Brain microvascular endothelial cell (primary cell): ENCODE data around the gene BCL2L14.

ENCODE experiments used
- DNase-seq: peaks from one replicate; pipeline ENCODE4 v3.0.0-alpha.2; 2020
- H3K27ac ChIP-seq: fragments of 250-450 bp; sonication (Bioruptor Pico); 2 replicates; pipeline ENCODE4 v1.5.1; 2020; ENCODE audit warnings: mild to moderate bottlenecking, moderate library complexity
- H3K27me3 ChIP-seq: fragments of 250-450 bp; sonication (Bioruptor Pico); replicated peaks from 2 replicates; pipeline ENCODE4 v1.5.1; 2020; ENCODE audit warnings: mild to moderate bottlenecking
- H3K36me3 ChIP-seq: fragments of 250-450 bp; sonication (Bioruptor Pico); replicated peaks from 2 replicates; pipeline ENCODE4 v1.5.1; 2020; ENCODE audit warnings: mild to moderate bottlenecking
- H3K4me3 ChIP-seq: 2 replicates; pipeline ENCODE4 v1.5.1; 2011; ENCODE audit warnings: low read depth, mild to moderate bottlenecking, control low read depth, low read length, moderate library complexity
- in situ Hi-C: cut with HindIII; loops from 2 replicates; pipeline ENCODE4 v1.10.0; 2017; ENCODE audit warnings: low sequenced_read_pairs, low pct_ligation_motif_present
- TF ChIP-seq, protein P1 (sequence below): IDR thresholded peaks from 2 replicates; pipeline ENCODE4 v1.5.1; 2011; ENCODE audit warnings: low read depth, mild to moderate bottlenecking, moderate library complexity, low read length, control low read depth, inconsistent platforms; ENCODE audit errors: missing control alignments

BCL2L14 gene

DNA sequence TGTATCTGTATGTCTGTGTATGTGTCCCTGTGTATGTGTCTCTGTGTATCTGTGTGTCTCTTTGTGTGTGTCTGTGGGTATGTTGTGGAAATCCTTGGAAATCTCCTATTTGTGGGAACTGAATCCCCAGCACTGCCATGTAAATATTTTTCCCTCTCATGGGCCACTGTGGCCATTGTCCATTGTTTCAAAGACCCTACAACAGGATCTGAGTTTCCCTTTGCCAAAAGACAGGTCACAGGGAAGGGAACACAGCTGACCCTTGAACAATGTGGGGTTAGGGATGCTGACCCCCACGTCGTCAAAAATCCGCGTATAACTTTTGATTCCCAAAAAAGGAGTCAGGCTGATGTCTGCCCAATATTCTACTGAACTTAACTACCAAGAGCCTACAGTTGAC lies 22.5 kb upstream of the BCL2L14 start:
- no peaks in the 10 kb centered on the region for H3K27me3 ChIP-seq
- no peak overlapping the region for H3K27ac ChIP-seq
- H3K36me3 ChIP-seq = no peaks in the 10 kb centered on the region
- TF ChIP-seq, protein P1, sequence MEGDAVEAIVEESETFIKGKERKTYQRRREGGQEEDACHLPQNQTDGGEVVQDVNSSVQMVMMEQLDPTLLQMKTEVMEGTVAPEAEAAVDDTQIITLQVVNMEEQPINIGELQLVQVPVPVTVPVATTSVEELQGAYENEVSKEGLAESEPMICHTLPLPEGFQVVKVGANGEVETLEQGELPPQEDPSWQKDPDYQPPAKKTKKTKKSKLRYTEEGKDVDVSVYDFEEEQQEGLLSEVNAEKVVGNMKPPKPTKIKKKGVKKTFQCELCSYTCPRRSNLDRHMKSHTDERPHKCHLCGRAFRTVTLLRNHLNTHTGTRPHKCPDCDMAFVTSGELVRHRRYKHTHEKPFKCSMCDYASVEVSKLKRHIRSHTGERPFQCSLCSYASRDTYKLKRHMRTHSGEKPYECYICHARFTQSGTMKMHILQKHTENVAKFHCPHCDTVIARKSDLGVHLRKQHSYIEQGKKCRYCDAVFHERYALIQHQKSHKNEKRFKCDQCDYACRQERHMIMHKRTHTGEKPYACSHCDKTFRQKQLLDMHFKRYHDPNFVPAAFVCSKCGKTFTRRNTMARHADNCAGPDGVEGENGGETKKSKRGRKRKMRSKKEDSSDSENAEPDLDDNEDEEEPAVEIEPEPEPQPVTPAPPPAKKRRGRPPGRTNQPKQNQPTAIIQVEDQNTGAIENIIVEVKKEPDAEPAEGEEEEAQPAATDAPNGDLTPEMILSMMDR = no peak
- in situ Hi-C loops = no loop called here
- no peak overlapping the region for H3K4me3 ChIP-seq
- no peak for DNase-seq

DNA sequence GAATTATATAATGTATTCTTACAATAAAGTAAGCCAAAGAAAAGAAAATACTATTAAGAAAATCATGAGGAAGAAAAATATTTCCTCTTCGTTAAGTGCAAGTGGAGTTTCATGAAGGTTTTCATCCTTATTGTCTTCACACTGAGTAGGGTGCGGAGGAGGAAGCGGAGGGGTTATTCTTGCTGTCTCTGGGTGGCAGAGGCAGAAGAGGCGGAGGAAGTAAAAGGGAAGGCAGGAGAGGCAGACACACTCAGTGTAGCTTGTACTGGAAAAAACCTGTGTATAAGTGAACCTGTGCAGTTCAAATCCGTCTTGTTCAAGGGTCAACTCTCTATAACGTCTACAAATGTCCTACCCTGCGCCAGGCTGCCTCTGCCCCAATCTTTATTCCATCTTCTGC lies 22.0 kb upstream of the BCL2L14 start:
- TF ChIP-seq, protein P1 = no peak
- no peaks in the 10 kb centered on the region for H3K27me3 ChIP-seq
- no peaks in the 10 kb centered on the region for H3K36me3 ChIP-seq
- H3K27ac ChIP-seq = no peak overlapping the region
- no peak for DNase-seq
- in situ Hi-C loops = no loop called here
- no peak overlapping the region for H3K4me3 ChIP-seq

DNA sequence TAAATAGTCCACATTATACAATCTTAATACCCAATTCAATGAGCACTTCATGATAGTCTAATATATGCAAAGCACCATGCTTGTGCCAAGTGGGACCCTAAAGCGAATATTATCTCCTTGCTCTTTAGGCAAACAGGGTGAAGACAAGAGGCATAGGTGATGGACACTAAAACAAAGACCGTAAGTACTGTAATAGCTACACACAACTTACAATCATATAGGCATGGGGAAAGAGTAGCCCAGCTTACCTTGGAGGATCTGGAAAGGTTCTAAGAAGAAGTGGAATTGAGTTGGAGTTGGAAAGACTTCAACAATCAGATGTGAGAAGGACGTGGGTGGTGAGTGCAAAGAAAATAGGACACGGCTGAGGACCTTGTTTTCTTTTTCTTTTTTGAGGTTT lies 19.1 kb upstream of the BCL2L14 start:
- H3K4me3 ChIP-seq = no peak overlapping the region
- H3K27ac ChIP-seq = no peak overlapping the region
- no peaks in the 10 kb centered on the region for H3K27me3 ChIP-seq
- TF ChIP-seq, protein P1 = no peak
- no peaks in the 10 kb centered on the region for H3K36me3 ChIP-seq
- DNase-seq = no peak
- in situ Hi-C loops = no loop called here

DNA sequence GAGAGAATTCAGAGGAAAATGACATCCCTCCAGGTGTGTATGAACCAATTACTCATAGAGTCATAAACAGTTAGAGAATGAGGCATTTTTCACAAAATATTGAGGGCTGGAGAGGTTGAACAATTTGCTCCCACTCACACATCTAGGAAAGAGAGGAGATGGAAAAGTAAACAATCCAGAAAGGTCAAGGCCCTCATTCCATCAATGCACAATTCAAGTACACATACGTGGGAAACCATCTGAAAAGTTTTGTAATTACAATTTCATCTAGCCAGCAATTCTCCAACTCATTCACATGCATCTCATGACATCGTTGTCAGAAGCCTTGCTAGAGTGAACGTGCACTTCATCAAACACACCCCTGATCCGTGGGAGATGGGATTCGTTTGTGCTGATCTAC lies 15.7 kb upstream of the BCL2L14 start:
- H3K27ac ChIP-seq = no peak overlapping the region
- no peak overlapping the region for H3K4me3 ChIP-seq
- no peaks in the 10 kb centered on the region for H3K36me3 ChIP-seq
- TF ChIP-seq, protein P1 = no peak
- DNase-seq = no peak
- no peaks in the 10 kb centered on the region for H3K27me3 ChIP-seq
- in situ Hi-C loops = no loop called here

DNA sequence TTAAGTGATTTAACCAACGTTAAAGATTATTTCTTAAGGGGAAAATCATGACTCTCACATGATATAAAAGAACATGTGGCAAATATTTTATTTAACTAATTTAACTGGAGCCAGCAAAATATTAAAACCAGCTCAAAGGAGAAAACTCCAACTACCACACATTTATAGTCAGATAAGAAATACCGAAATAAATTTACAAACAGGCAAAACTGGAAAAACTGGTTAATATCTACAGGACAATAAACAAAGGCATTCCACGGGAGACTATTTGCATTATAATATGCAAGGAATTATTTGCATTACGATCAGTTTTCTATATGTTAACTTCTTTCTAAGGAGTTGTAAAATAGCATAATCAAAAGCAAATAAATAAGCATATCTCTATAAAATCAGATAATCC lies 13.8 kb upstream of the BCL2L14 start:
- H3K27ac ChIP-seq = no peak overlapping the region
- DNase-seq = no peak

DNA sequence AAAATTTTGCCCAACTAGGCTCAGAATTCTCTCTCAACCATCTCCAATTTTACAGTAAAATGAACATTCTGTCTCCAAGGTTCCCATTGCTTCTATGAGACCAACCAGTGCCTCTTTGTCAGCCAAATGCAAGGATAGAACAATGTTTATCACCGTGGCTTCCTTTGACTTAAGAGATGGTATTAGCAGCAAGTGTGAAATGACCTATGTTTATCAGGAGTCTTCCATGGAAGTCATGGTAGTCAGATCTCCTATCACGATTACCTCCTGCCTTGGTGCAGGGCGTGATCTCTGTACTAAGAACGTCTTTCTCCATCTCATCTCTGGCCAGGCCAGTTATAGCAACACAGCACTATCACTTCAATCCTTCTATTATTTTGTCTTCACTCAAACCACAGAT lies 6.1 kb upstream of the BCL2L14 start:
- Histone ChIP-seq H3K4me3 (no peak overlapping the region), H3K27ac (no peak overlapping the region), H3K36me3 (no peaks in the 10 kb centered on the region), H3K27me3 (peaks cover 2% of the 10 kb centered on the region)
- TF ChIP-seq, protein P1 = no peak
- no peak for DNase-seq
- in situ Hi-C loops = no loop called here

More for the DNA sequence above, 13.8 kb upstream of the BCL2L14 start:
- in situ Hi-C loops = no loop called here
- H3K4me3 ChIP-seq = no peak overlapping the region
- H3K27me3 ChIP-seq = no peaks in the 10 kb centered on the region
- no peaks in the 10 kb centered on the region for H3K36me3 ChIP-seq
- TF ChIP-seq, protein P1 = no peak
